HepG2 (cell line): Measurements from ENCODE around the gene BCL2L1. TPM values are rescaled to one million over a fixed set of nuclear protein-coding genes. Genes with fewer than 3 reads are reported as not detected.

Experiments used
- CHD2 ChIP-seq: IDR thresholded peaks from 2 replicates; pipeline ENCODE4 v1.6.1; 2011; ENCODE audit warnings: low read depth, low read length, improper control_type of control experiment
- EEA1 ChIP-seq: sonication (generic); formaldehyde crosslinking; IDR thresholded peaks from 2 replicates; pipeline ENCODE4 v1.5.1; 2020; ENCODE audit warnings: mild to moderate bottlenecking, missing genetic modification reagents, borderline replicate concordance
- ETV6 ChIP-seq: sonication (generic); formaldehyde crosslinking; conservative IDR thresholded peaks from 2 replicates; pipeline ENCODE4 v1.4.0; 2020; ENCODE audit warnings: missing genetic modification reagents
- HDAC6 ChIP-seq: fragments of 200-600 bp; sonication (generic); IDR thresholded peaks from 2 replicates; pipeline ENCODE4 v1.7.0; 2017; ENCODE audit warnings: mild to moderate bottlenecking, antibody characterized with exemption, low read length, low read depth
- HOXA3 ChIP-seq: sonication (generic); formaldehyde crosslinking; IDR thresholded peaks from 2 replicates; pipeline ENCODE4 v1.5.0; 2020; ENCODE audit warnings: missing genetic modification reagents
- MAFK ChIP-seq, 2 experiments: IDR thresholded peaks in 1 of 2; conservative IDR thresholded peaks in 1 of 2; 2 replicates each; pipeline ENCODE4 v1.6.1; 2011; ENCODE audit warnings: improper control_type of control experiment in 2 of 2, low read length in 2 of 2
- MLLT10 ChIP-seq: sonication (generic); formaldehyde crosslinking; IDR thresholded peaks from 2 replicates; pipeline ENCODE4 v1.4.0; 2020; ENCODE audit warnings: missing genetic modification reagents
- MXI1 ChIP-seq: IDR thresholded peaks from 3 replicates; pipeline ENCODE4 v1.6.1; 2012; ENCODE audit warnings: low read depth, low read length, inconsistent platforms, borderline replicate concordance
- NFKB2 ChIP-seq: sonication (generic); formaldehyde crosslinking; IDR thresholded peaks from 2 replicates; pipeline ENCODE4 v1.4.0; 2020; ENCODE audit warnings: missing genetic modification reagents, borderline replicate concordance
- NFYB ChIP-seq: sonication (generic); formaldehyde crosslinking; IDR thresholded peaks from 2 replicates; pipeline ENCODE4 v1.4.0; 2020; ENCODE audit warnings: missing genetic modification reagents
- PHF20 ChIP-seq: sonication (generic); formaldehyde crosslinking; IDR thresholded peaks from 2 replicates; pipeline ENCODE4 v1.5.0; 2020; ENCODE audit warnings: mild to moderate bottlenecking, missing genetic modification reagents
- SSRP1 ChIP-seq: IDR thresholded peaks from 2 replicates; pipeline ENCODE4 v1.6.1; 2016; ENCODE audit warnings: control low read depth
- ZBTB4 ChIP-seq: sonication (generic); formaldehyde crosslinking; IDR thresholded peaks from 2 replicates; pipeline ENCODE4 v1.4.0; 2020; ENCODE audit warnings: missing genetic modification reagents, mild to moderate bottlenecking, borderline replicate concordance
- ZNF232 ChIP-seq: sonication (generic); formaldehyde crosslinking; IDR thresholded peaks from 2 replicates; pipeline ENCODE4 v1.4.0; 2020; ENCODE audit warnings: missing genetic modification reagents, borderline replicate concordance
- ZNF496 ChIP-seq: sonication (generic); formaldehyde crosslinking; IDR thresholded peaks from 2 replicates; pipeline ENCODE4 v1.8.1; 2023; ENCODE audit warnings: mild to moderate bottlenecking, moderate library complexity, missing genetic modification reagents; ENCODE audit not compliant: insufficient replicate concordance
- ZNF737 ChIP-seq: sonication (generic); formaldehyde crosslinking; IDR thresholded peaks from 2 replicates; pipeline ENCODE4 v1.5.0; 2020; ENCODE audit warnings: missing genetic modification reagents, mild to moderate bottlenecking, borderline replicate concordance
- ZNF772 ChIP-seq: sonication (generic); formaldehyde crosslinking; IDR thresholded peaks from 2 replicates; pipeline ENCODE4 v1.5.0; 2020; ENCODE audit warnings: mild to moderate bottlenecking, missing genetic modification reagents
- ZNF775 ChIP-seq: sonication (generic); formaldehyde crosslinking; IDR thresholded peaks from 2 replicates; pipeline ENCODE4 v1.4.0; 2020; ENCODE audit warnings: missing genetic modification reagents, mild to moderate bottlenecking, moderate library complexity, borderline replicate concordance
- ZNF891 ChIP-seq: sonication (generic); formaldehyde crosslinking; IDR thresholded peaks from 2 replicates; pipeline ENCODE4 v1.5.0; 2020; ENCODE audit warnings: mild to moderate bottlenecking, missing genetic modification reagents
- polyA plus RNA-seq, 8 experiments: library from polyadenylated mRNA; depleted of rRNA in 3 of 8; stranded (reverse) in 7 of 8; unstranded in 1 of 8; fragments of >200 nt; fragmentation: Illumina TruSeq in 4 of 8; extraction: Trizol in 4 of 8; gene quantifications; 2 replicates each; pipeline versions ENCODE4 v1.2.1 to v1.2.3, GENCODE V29; 2011 to 2016; ENCODE audit warnings: low read depth in 4 of 8, missing spikeins in 1 of 8, mixed read lengths in 1 of 8; ENCODE audit not compliant: insufficient read depth in 1 of 8
- total RNA-seq, 5 experiments: library from RNA; depleted of rRNA; stranded (reverse); fragments of >200 nt; fragmentation: Illumina TruSeq; extraction: Trizol; gene quantifications; 2 replicates each; pipeline ENCODE4 v1.2.3, GENCODE V29; 2016; ENCODE audit warnings: low read depth in 1 of 5
- TF ChIP-seq, protein P1 (sequence below): sonication (generic); formaldehyde crosslinking; IDR thresholded peaks from 2 replicates; pipeline ENCODE4 v1.8.0; 2022; ENCODE audit warnings: mild to moderate bottlenecking, missing genetic modification reagents
- TF ChIP-seq, protein P2 (sequence below): sonication (generic); formaldehyde crosslinking; IDR thresholded peaks from 2 replicates; pipeline ENCODE4 v1.5.1; 2020; ENCODE audit warnings: mild to moderate bottlenecking, missing genetic modification reagents, moderate library complexity

BCL2L1 gene
- total and polyA plus RNA-seq, 2 of the 13 experiments (the other 11 are each of a cell fraction or from before 2014, with no cell fraction given): 164 to 258 TPM

DNA sequence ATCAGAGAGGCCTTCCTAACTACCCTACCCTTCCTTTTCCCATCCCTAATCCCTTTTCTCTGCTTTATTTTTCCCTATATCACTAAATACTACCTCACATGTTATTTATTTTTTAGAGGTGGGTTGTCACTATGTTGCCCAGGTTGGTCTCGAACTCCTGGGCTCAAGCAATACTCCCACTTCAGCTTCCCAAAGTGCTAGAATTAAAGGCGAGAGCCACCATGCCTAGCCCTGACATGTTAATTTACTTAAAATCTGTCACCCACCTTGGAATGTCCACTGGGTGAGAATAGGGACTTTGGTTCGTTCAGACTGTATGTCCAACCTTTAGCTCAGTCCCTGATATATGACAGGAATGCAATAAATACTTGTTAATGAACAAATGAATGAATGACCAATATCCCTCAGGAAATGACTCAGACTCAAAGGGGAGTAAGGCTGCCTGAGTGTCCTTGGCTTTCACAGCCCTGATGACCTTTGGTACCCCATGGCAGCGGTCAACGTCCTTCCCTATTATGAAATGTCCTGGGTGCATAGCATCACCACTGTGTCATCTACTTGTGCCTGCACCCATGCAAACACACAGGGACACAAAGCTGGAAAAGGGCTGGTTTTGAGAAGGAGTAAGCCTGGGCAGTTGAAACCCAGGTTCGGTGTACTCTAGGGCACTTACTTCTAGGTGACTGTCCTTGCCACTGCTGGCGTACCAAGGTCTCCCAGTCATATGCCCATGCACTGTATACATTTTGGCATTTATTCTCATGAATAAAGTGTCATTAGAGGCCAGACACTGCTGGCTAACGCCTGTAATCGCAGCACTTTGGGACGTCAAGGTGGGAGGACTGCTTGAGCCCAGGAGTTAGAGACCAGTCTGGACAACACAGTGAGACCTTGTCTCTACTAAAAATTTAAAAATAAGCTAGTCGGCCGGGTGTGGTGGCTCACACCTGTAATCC lies 26.5 kb downstream of the BCL2L1 start (continued):
- peak; percentile 18 to 39; a peak in 2 of 4 replicates for TF ChIP-seq MAFK (conservative IDR thresholded peaks at IDR 0.05 in 1 of 2, IDR thresholded peaks at IDR 0.05 in 1 of 2; ENCODE audit: low read length in 2 of 2)
- peak; percentile 96 for TF ChIP-seq ZBTB4 (CRISPR knock-in tag)
- TF ChIP-seq PHF20 (CRISPR knock-in tag): no peak; the same call in 1 of the 2 replicates
- TF ChIP-seq ZNF891: peak; percentile 33; the same call in 1 of the 2 replicates
- TF ChIP-seq, protein P1, sequence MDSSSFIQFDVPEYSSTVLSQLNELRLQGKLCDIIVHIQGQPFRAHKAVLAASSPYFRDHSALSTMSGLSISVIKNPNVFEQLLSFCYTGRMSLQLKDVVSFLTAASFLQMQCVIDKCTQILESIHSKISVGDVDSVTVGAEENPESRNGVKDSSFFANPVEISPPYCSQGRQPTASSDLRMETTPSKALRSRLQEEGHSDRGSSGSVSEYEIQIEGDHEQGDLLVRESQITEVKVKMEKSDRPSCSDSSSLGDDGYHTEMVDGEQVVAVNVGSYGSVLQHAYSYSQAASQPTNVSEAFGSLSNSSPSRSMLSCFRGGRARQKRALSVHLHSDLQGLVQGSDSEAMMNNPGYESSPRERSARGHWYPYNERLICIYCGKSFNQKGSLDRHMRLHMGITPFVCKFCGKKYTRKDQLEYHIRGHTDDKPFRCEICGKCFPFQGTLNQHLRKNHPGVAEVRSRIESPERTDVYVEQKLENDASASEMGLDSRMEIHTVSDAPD: peak; percentile 94
- TF ChIP-seq HOXA3 (CRISPR knock-in tag): peak; percentile 99
- peak; percentile 84; the same call in 1 of the 3 replicates for TF ChIP-seq MXI1
- TF ChIP-seq MLLT10 (CRISPR knock-in tag): no peak
- TF ChIP-seq NFYB (CRISPR knock-in tag): 0 out of 2 replicates have a peak, but pooled peaks have one; percentile 25
- peak; percentile 63; the same call in 1 of the 2 replicates for TF ChIP-seq ZNF737
- TF ChIP-seq ZNF496 (CRISPR knock-in tag): no peak
- peak; percentile 91; the same call in 1 of the 2 replicates for TF ChIP-seq ZNF232 (CRISPR knock-in tag)
- peak; percentile 92; the same call in 1 of the 2 replicates for TF ChIP-seq ETV6
- TF ChIP-seq SSRP1 (CRISPR knock-in tag): peak; percentile 89
- TF ChIP-seq CHD2: 0 out of 2 replicates have a peak, but pooled peaks have one; percentile 36
- no peak for TF ChIP-seq HDAC6
- peak; percentile 97 for TF ChIP-seq ZNF772 (CRISPR knock-in tag)
- no peak; the same call in 1 of the 2 replicates for TF ChIP-seq EEA1 (CRISPR knock-in tag)
- TF ChIP-seq NFKB2: peak; percentile 20; the same call in 1 of the 2 replicates
- no peak for TF ChIP-seq ZNF775 (CRISPR knock-in tag)
- TF ChIP-seq, protein P2, sequence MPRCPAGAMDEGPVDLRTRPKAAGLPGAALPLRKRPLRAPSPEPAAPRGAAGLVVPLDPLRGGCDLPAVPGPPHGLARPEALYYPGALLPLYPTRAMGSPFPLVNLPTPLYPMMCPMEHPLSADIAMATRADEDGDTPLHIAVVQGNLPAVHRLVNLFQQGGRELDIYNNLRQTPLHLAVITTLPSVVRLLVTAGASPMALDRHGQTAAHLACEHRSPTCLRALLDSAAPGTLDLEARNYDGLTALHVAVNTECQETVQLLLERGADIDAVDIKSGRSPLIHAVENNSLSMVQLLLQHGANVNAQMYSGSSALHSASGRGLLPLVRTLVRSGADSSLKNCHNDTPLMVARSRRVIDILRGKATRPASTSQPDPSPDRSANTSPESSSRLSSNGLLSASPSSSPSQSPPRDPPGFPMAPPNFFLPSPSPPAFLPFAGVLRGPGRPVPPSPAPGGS (CRISPR knock-in tag): peak; percentile 74; the same call in 1 of the 2 replicates
